IPS-18c (cell line): ENCODE measurements around the gene SHROOM3.

Experiments
- H3K4me3 ChIP-seq: 2 replicates; pipeline ENCODE4 v1.7.0; 2013; ENCODE audit warnings: low read depth, mild to moderate bottlenecking, low read length, moderate library complexity; ENCODE audit not compliant: insufficient read depth
- H3K9me3 ChIP-seq: one replicate; pipeline ENCODE4 v1.6.1; 2013; ENCODE audit warnings: mild to moderate bottlenecking, low read length, moderate library complexity; ENCODE audit not compliant: control insufficient read depth, insufficient read depth

SHROOM3 gene

DNA sequence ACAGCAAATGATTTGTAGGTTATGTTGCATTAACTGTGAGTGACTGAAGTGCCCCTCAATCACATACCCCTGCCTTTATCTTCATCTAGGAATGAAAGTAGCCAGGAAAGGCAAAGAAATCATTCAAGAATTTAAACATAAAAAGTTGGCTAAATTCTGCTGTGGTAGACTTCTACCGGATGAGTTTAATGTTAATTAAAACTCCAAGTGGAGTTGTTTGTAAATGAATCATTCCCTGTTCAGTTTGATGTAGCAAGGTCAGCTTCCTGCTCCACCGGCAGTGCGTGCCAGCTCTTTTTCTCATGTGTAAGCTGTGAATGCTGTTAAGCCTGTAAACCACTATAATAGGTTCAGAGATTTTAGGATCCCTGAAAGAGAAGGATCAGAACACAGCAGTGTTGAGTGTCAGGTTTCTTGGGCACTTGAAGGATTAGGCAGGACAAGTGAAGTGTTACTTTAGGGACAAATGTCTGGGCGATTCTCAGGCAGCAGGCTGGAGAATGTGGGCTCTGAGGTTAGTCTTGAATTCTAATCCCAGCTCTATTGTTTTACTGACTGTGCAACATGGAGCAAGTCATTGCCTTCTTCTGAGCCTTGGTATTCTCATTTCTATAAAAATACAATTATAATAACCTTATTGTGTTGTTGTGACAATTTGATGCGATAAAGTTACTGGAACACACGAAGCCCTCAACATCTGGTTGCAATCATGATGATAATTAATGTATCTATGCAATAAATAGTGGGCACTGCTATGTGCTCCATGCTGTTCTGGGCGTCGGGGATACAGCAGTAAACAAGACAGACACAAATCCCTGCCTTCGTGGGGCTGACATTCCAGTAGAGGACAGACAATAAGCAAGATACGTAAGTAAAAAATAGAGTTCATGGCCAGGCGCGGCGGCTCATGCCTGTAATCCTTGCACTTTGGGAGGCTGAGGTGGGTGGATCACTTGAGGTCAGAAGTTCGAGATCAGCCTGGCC, 112.0 kb downstream of the SHROOM3 start:
- H3K9me3 ChIP-seq, result no peaks in the 10 kb centered on the region

DNA sequence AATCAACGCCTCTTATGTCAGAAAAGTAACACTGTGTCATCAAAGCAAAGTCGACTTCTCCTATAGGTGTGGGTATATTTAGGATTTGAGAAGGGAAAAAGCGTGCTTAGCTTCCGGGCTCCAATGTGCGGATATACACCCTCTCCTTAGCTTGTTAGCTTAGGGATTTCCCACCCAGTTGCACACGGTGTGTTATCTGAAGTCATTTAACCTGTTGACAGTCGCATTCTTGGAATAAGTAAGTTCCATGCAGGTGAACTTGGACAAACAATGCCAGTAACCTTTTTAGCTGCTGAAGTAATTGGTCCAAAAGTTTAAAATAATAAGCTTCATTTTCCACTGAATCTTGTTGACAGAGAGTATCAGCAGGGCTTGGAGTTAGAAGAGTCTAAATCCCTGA, 113.7 kb downstream of the SHROOM3 start:
- H3K4me3 ChIP-seq, result no peak overlapping the region
- H3K9me3 ChIP-seq, result no peaks in the 10 kb centered on the region

More for the DNA sequence above, 112.0 kb downstream of the SHROOM3 start:
- no peak overlapping the region for H3K4me3 ChIP-seq

DNA sequence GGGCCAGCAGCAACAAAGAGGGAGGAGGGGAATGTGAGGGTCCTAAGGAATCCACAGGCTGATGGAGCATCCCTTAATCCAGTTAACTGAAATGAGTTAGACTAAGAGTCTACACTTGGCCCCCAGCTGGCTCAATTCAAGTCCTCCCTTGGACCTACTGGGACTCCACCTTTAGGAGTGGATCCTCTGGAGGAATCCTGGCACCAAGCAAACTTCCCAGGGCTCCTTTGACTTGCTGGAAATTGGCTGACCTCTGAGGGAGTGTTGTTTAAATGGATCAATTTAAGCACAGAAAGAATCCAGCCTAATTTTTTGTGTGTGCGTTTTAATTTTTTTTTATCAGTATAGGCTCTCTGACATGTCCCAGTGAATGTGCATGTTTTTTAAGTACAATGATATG, 114.7 kb downstream of the SHROOM3 start:
- no peaks in the 10 kb centered on the region for H3K9me3 ChIP-seq
- no peak overlapping the region for H3K4me3 ChIP-seq

DNA sequence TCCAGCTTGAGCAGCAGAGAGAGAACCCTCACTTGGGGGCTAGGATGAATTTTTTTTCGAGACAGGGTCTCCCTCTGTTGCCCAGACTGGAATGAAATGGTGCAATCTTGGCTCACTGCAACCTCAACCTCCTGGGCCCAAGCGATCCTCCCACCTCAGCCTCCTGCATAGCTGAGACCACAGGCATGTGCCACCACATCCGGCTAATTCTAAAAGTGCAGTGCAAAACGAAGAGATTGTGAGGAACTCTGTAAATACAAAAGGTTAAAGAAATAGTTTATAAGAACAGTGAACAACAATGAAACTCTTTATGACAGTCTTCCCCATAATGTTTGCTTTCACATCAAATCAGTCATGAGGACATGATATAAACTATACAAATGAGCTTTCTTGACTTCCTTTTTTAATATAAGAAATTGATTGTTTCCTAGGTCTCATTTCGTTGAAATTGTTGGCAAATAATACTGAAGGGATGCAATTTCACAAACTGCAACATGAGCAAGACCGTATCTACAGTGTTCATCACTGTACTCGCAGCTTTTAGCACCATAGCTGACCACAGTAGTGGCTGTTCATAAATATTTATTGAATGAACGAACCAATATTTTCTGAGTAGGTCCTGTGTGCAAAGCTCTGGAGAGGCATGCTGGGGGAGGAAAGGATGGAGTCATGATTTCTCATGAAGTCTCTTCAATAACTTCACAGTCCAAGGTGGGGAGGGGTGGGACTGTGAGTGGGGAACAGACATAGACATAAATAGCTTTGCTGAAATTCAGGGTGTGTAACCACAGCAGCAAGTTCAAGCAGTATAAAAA, 116.1 kb downstream of the SHROOM3 start:
- no peaks in the 10 kb centered on the region for H3K9me3 ChIP-seq
- H3K4me3 ChIP-seq, result no peak overlapping the region

DNA sequence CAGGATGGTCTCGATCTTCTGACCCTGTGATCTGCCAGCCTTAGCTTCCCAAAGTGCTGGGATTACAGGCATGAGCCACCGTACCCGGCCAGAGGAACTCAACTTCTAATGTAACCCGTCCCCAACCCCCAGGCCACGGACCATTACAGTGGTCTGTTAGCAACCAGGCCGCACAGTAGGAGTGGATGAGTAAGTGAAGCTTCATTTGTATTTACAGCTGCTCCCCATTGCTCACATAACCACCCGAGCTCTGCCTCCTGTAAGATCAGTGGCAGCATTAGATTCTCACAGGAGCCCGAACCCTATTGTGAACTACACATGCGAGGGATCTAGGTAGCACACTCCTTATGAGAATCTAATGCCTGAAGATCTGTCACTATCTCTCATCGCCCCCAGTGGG, 119.6 kb downstream of the SHROOM3 start:
- Histone ChIP-seq H3K4me3 (no peak overlapping the region), H3K9me3 (no peaks in the 10 kb centered on the region)

DNA sequence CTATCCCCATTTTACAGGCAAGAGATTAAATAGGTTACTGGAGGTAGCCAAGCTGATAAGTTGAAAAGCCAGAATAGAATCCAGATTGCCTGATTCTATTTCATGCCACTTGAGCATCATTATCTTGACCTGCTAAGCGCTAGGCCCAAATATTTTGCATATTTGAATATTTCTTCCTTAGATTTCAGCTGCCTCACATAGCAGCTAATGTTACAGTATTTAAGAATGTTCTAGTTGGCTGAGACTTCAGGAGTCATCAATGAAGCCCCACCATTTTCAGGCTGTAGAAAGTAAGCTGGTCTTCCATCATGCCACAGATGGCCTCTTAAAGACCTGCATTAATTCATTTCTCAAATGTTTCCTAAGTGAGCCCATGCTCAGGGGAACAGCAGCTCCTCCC, 121.4 kb downstream of the SHROOM3 start:
- no peaks in the 10 kb centered on the region for H3K9me3 ChIP-seq
- H3K4me3 ChIP-seq, result no peak overlapping the region

DNA sequence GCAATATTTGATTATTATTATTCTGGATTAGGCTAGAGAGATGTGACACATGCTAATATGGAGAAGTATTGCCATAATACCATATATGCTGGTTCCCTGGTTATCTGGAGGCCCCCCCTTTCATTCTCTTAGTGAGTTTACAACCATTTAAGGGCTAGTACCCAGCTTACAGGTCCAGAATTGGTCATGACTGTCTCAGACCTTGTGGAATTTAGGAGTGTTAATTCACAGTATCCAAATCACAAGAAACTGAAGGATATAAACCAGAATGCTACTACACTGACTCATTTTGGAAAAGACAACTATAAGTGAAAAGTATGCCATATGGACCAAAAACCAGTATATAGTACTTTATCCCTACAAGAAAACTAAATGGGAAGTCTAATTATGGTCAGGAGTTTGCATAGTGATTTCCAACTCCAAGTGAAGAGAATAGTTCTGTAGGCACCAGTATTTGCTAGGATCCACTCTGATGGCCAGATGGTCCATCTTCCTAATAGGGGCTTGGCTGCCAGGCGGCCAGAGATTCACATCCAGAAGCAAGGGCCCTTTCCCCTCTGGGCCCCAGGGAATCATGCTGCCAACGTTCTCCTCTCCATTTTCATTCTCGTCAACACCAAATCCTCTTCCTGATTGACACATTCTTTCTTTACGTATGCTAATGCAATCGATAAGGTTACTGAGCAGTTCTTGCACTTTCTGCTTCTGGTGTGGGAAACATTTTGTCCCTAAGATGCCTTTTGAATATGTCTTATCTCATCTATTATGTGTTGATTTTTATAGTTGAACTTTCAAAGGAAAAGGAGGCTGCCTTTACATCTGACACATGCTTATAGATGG, 123.6 kb downstream of the SHROOM3 start:
- H3K4me3 ChIP-seq, result no peak overlapping the region
- H3K9me3 ChIP-seq, result no peaks in the 10 kb centered on the region

DNA sequence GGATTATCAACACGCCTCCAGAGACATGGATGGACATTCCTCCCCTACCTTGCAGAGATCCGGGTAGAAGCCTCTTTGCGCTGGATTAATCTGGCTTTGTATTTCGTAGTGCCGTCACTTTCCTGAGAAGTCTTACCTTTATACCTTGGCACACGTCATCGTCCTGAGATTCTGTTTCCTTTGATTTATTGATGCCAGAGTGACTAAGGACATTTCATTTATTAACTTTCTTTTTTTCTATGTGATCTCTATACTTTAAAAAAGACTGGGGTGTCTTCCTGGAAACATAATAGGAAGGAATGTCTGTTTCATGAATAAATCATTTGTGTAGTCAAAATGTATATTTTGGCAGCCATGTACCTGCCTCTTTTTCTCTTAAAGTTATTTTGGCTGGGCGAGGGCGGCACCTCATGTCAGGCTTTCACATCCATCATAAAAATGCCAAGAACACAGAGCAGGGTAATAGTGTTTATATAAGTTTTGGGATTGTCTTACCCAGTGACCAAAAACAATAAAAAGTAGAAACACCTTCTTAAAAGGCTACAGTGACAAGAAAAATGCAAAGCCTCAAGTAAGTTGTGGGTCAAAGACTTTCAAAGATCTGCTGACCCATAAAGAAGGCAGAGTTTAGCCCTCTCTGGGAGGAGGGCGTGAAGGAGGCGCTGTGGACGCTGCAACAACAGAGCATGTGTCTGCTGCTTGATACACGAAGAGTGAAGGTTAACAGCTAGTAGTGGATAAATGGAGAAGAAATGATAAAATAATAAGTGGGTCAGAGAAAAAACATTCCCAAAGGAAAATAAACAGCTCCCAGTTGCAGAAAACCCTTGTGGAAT, 124.4 kb downstream of the SHROOM3 start:
- H3K9me3 ChIP-seq, result no peaks in the 10 kb centered on the region

DNA sequence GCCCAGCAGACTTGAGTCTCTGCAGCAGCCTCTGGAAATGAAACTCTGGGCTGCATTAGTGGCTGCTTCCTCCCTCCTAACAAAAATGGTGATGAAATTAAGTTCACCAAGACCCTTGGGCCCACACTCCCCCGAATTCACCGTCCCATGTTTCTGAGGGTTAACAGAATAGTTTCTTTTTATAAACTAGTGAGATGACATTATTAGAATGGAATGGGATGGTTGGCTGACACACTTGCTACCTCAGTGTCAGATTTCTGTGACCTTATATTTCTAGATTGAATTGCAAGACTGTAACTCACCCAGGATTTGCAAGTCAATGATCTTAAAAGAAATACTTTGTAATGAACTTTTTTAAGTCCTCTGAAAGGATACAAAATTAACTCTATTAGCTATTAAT, 127.1 kb downstream of the SHROOM3 start:
- H3K4me3 ChIP-seq, result no peak overlapping the region
- H3K9me3 ChIP-seq, result no peaks in the 10 kb centered on the region

More for the DNA sequence above, 124.4 kb downstream of the SHROOM3 start:
- H3K4me3 ChIP-seq, result no peak overlapping the region

DNA sequence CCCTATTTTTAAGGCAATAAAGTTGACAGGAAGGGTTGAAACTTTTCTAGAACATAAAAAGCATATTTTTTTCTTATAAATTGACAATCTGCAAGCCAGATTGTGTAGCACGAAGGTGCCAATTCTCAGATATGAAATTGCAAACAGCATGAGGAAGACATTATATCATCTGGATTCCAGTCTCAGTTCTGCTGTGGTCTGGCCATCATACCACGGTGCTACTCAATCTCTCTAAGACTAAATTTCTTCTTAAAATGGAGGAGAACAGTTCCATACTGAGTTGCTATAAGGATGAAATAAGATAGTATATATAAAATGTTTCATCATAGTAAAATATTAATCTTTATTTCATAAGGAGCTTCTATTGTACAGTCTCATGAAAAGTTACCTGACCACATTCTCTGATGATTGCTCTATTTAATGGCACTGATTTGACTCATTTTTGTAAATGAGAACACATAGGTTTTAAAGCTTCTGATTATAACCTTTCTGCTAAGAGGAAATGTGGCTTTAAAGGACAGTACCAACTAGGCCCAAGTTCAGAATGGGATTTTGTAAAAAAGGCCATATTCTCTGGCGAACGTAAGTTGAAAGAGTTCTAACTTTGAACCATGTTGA, 127.9 kb downstream of the SHROOM3 start:
- no peaks in the 10 kb centered on the region for H3K9me3 ChIP-seq
- no peak overlapping the region for H3K4me3 ChIP-seq

DNA sequence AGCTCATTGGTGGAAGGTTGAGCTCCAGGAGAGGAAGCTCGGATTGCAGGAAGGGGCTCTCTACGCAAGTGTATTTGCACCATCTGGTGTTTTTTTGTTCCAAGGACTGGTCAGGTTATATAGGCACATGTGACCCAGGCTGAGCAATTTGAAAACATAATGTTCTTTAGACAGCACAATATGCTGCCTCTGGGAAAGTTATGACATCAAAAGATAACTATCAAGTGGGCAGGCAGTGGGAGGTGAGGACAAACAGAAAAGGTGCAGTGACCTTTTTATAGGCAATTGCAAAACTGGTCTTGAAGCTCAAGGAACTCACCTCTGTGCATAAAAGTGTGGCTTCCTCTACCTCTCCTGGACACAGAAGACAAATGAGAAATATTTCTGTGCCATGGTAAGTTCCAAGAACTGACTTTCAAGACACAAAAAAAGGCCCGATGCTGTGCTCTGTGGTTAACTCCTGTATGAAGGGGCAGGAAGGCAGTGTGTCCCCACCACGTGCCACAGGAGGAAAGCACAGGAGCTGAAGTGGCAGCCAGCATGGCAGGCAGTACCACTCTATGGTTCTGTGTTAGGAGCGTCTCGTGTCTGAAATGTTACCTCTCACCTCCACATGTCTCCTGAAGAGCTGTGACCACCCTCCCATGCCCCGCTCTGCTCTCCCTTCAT, 128.6 kb downstream of the SHROOM3 start:
- no peak overlapping the region for H3K4me3 ChIP-seq
- H3K9me3 ChIP-seq, result no peaks in the 10 kb centered on the region

DNA sequence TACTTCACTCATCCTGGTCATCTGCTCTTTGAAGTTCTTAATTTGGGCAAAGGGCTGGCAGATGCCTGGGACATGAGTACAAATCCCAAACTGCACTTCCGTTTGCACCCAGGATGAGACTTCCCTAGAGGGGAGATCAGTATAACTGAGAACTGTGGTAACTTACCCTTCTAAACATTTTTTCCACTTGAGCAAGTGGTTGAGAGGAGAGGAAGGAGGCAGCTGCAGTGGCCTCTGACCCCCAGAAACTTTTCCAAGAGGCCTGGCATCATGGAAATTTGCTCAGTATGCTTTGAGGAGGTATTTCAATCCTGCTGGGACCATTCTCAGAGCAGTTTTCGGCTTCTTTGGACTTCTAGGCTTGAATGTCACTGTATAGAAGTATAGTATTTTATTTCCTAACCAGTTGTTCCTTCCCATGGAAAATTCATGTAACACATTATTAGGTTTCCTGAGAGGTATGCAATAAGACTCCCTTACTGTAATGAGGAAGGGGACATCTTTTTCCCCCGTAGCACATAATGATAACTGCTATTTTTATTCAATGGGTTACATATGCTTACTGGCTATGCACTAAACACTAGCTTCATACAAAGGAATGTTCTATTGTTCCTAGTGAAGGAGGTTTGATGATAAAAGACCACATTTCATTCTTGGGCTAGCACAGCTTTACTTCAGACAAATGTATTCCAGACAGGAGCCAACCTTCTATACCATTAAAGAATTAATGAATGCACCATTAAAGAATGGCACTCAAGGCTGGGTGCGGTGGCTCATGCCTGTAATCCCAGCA, 129.3 kb downstream of the SHROOM3 start:
- Histone ChIP-seq H3K9me3 (no peaks in the 10 kb centered on the region), H3K4me3 (no peak overlapping the region)

DNA sequence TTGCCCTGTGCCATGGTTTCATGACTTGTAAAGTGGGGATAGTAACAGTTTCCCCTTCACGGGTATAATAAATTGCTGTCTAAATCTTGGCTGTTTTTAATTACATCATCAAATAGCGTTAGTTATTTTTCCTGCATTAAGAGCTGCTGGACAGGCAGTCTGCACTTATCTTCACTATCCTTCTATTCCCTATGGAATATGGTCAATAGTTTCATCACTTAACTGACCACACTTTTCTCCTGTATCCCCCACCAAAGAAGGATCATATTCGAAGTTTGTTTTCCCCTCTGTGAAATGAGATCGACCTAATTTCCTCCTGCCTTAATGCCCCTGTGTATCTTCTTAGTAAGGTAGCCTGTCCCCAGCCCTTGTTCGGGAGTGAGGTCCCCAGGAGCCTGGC, 133.2 kb downstream of the SHROOM3 start:
- no peak overlapping the region for H3K4me3 ChIP-seq
- H3K9me3 ChIP-seq, result no peaks in the 10 kb centered on the region

DNA sequence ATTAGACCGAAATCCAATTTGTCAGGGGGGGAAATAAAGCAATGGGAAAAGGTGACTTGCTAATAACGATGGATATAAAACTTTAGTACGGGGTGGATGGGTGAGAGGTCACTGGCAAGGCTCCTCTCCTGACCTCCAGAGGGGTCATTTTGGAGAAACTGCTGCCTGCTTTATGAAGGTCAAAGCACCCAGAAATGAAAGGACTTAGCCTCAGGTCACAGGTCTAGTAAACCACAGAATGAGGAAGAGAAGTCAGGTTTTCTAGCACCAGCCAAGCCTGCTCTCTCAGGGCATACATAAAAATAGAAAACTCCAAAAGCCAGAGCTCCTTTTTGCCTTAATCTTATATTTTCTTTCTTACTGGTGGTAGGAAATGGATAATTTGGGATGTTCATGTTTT, 134.2 kb downstream of the SHROOM3 start:
- no peaks in the 10 kb centered on the region for H3K9me3 ChIP-seq
- no peak overlapping the region for H3K4me3 ChIP-seq

DNA sequence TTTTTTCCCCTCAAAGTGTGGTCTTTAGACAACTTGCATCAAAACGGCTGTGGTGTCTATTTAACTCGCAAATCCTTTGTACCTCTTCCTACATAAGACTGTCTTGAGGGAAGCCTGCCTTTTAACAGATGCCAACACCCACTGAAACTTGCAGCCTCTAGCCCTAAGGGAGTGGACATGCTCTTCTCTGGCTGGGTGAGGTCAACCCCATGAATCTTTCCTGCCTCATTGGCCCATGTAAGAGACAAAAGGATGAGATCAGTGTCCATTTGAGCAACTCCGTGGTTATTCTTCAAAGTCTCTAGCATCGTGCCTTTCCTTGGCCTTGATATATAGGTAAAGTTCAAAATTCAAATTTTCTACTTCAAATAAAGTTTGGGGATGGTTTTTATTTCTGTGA, 134.7 kb downstream of the SHROOM3 start:
- Histone ChIP-seq H3K4me3 (no peak overlapping the region), H3K9me3 (no peaks in the 10 kb centered on the region)
